Hepatocyte (in vitro differentiated cells): ENCODE results near the gene SMIM17.

Experiments used
- EZH2phosphoT487 ChIP-seq: fragments of 200-600 bp; sonication (generic); IDR thresholded peaks from one replicate; pipeline ENCODE4 v1.6.1; 2018; ENCODE audit warnings: antibody characterized with exemption, mild to moderate bottlenecking, low read depth, moderate library complexity; ENCODE audit not compliant: unreplicated experiment, severe bottlenecking
- TF ChIP-seq, protein P1 (sequence below): fragments of 200-600 bp; sonication (generic); IDR thresholded peaks from 2 replicates; pipeline ENCODE4 v1.5.1; 2016; ENCODE audit warnings: antibody characterized with exemption, mild to moderate bottlenecking; ENCODE audit not compliant: poor library complexity

DNA sequence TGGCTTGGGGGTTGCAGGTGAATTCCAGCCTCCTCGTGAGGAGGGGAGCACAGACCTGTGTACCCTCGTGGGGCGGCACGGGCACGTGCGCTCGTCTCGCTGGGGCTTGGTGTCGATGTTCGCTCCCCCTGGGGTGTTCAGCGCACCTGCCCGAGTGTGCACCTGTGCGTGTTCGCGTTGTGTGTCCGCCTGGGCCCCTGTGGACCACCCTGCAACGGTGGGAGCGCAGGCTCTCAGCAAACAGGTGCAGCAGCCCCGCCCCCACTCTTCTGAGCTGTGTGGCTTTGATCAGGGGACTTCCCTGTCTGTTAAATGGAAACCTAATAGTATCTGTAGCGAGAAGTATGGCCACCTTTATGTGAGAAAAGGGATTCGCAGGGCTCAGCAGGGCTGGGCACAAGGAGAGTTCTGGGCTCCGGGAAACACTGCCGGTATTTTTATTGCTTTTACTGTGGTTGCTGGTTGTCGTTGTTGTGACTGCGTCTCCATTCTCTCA lies 549 bp downstream of the SMIM17 start:
- TF ChIP-seq, protein P1, sequence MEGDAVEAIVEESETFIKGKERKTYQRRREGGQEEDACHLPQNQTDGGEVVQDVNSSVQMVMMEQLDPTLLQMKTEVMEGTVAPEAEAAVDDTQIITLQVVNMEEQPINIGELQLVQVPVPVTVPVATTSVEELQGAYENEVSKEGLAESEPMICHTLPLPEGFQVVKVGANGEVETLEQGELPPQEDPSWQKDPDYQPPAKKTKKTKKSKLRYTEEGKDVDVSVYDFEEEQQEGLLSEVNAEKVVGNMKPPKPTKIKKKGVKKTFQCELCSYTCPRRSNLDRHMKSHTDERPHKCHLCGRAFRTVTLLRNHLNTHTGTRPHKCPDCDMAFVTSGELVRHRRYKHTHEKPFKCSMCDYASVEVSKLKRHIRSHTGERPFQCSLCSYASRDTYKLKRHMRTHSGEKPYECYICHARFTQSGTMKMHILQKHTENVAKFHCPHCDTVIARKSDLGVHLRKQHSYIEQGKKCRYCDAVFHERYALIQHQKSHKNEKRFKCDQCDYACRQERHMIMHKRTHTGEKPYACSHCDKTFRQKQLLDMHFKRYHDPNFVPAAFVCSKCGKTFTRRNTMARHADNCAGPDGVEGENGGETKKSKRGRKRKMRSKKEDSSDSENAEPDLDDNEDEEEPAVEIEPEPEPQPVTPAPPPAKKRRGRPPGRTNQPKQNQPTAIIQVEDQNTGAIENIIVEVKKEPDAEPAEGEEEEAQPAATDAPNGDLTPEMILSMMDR, result no peak
- no peak for TF ChIP-seq EZH2phosphoT487
